Mucosa of descending colon (tissue), 3 donors: ENCODE data around the gene KHSRP. TPM values are rescaled to one million over a fixed set of nuclear protein-coding genes. Genes with fewer than 3 reads are reported as not detected.
A peak's percentile ranks its signal among the peaks of the same experiment; 100 is the strongest.

Experiments used
- ATAC-seq: fragments of 200-7000 bp; cut with Tn5 transposase; one replicate; pipeline ENCODE4 v1.9.1; 2020; ENCODE audit warnings: mild to moderate bottlenecking, moderate library complexity
- DNase-seq, 3 donors: peaks; one replicate each; pipeline ENCODE4 v3.0.0-alpha.2; 2020
- H3K36me3 ChIP-seq: fragments of 200-600 bp; one replicate; pipeline ENCODE4 v1.8.0; 2021; ENCODE audit warnings: low read depth, mild to moderate bottlenecking
- H3K4me1 ChIP-seq: fragments of 200-600 bp; one replicate; pipeline ENCODE4 v1.8.0; 2021; ENCODE audit warnings: low read depth, mild to moderate bottlenecking
- H3K4me3 ChIP-seq: fragments of 200-600 bp; one replicate; pipeline ENCODE4 v1.8.0; 2021; ENCODE audit warnings: mild to moderate bottlenecking
- H3K9me3 ChIP-seq: fragments of 200-600 bp; one replicate; pipeline ENCODE4 v1.8.0; 2021; ENCODE audit warnings: mild to moderate bottlenecking
- intact Hi-C, 2 donors: fragments of 100-400 bp; cut with DNase I in 1 of 2; cut with micrococcal nuclease in 1 of 2; formaldehyde crosslinking; loops; one replicate each; pipeline versions ENCODE4 v1.11.0 to v1.11.1; 2022; cut with DNase I, micrococcal nuclease
- long read RNA-seq, 2 donors: library from polyadenylated mRNA; unstranded; transcript quantifications; one replicate each; pipeline ENCODE4 v2.0.0, GENCODE V29; 2019 to 2021
- total RNA-seq, 3 donors: library from RNA; stranded (reverse); fragmentation: NEBNext Ultra II Directional in 2 of 3; extraction: Animal tissue kit (Norgen Biotek cat#: 25700) in 2 of 3; gene quantifications; one replicate each; pipeline versions ENCODE4 v1.2.1 to v1.2.4, GENCODE V29; 2021 to 2023
- TF ChIP-seq, protein P1 (sequence below): fragments of 200-600 bp; IDR thresholded peaks from one replicate; pipeline ENCODE4 v1.8.0; 2022; ENCODE audit warnings: antibody characterized with exemption, mild to moderate bottlenecking
- donor health status: DM: no; HTN: no; CAD: no; lungs with moderate emphysema.
- donor health status: DM: no; HTN: no; CAD: no.
- donor health status: DM: no; HTN: yes; CAD: no.

Gene KHSRP, protein sequence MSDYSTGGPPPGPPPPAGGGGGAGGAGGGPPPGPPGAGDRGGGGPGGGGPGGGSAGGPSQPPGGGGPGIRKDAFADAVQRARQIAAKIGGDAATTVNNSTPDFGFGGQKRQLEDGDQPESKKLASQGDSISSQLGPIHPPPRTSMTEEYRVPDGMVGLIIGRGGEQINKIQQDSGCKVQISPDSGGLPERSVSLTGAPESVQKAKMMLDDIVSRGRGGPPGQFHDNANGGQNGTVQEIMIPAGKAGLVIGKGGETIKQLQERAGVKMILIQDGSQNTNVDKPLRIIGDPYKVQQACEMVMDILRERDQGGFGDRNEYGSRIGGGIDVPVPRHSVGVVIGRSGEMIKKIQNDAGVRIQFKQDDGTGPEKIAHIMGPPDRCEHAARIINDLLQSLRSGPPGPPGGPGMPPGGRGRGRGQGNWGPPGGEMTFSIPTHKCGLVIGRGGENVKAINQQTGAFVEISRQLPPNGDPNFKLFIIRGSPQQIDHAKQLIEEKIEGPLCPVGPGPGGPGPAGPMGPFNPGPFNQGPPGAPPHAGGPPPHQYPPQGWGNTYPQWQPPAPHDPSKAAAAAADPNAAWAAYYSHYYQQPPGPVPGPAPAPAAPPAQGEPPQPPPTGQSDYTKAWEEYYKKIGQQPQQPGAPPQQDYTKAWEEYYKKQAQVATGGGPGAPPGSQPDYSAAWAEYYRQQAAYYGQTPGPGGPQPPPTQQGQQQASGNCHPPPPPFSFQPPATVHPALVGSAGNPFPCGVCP
- 100 to 1,000 TPM; 187 to 241 (median 236) TPM for total RNA-seq
- long read RNA-seq, donor 1, transcript KHSRP-212 (3 exons, 851 nt) = major isoform, 5 of 62 reads
- long read RNA-seq, donor 1, partial matches to known transcripts = 4 of 62 reads
- long read RNA-seq, donor 1, other reads (novel, unspliced or antisense) = 50 of 62 reads
- long read RNA-seq, donor 2, partial matches to known transcripts = 11 of 11 reads
- long read RNA-seq, donor 2, other reads (novel, unspliced or antisense) = 0 of 11 reads

- H3K36me3 ChIP-seq = peaks cover 12% of the 10 kb centered on the region
- intact Hi-C loops = no loop called here
- H3K4me3 ChIP-seq = peak within 1 kb of the TSS; percentile 61
- ATAC-seq (no peak), DNase-seq (peak in 1 of 3 donors; percentile 61)
- TF ChIP-seq, protein P1, sequence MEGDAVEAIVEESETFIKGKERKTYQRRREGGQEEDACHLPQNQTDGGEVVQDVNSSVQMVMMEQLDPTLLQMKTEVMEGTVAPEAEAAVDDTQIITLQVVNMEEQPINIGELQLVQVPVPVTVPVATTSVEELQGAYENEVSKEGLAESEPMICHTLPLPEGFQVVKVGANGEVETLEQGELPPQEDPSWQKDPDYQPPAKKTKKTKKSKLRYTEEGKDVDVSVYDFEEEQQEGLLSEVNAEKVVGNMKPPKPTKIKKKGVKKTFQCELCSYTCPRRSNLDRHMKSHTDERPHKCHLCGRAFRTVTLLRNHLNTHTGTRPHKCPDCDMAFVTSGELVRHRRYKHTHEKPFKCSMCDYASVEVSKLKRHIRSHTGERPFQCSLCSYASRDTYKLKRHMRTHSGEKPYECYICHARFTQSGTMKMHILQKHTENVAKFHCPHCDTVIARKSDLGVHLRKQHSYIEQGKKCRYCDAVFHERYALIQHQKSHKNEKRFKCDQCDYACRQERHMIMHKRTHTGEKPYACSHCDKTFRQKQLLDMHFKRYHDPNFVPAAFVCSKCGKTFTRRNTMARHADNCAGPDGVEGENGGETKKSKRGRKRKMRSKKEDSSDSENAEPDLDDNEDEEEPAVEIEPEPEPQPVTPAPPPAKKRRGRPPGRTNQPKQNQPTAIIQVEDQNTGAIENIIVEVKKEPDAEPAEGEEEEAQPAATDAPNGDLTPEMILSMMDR = no peak
- peaks cover 19% of the 10 kb centered on the region for H3K4me1 ChIP-seq
- no peaks in the 10 kb centered on the region for H3K9me3 ChIP-seq
These were observed at the start of gene KHSRP for GRCh38 chr19:6424195-6424938. TSS of gene KHSRP (minus strand) at chr19:6424811. CDS start at chr19:6424701, 110 bp downstream.

- Histone ChIP-seq H3K36me3 (no peaks in the 10 kb centered on the region), H3K4me3 (no peak overlapping the region), H3K9me3 (no peaks in the 10 kb centered on the region), H3K4me1 (peaks cover 8% of the 10 kb centered on the region)
- intact Hi-C loops = no loop called here
- ATAC-seq = no peak
- TF ChIP-seq, protein P1 = no peak
- DNase-seq = no peak
These were observed 49.0 kb upstream of the KHSRP start for GRCh38 chr19:6473647-6474046.

GRCh38 chr19:6472713-6473112 lies 48.1 kb upstream of the KHSRP start:
- intact Hi-C loops = no loop called here
- Histone ChIP-seq H3K9me3 (no peaks in the 10 kb centered on the region), H3K4me3 (no peak overlapping the region), H3K4me1 (peaks cover 8% of the 10 kb centered on the region), H3K36me3 (no peaks in the 10 kb centered on the region)
- TF ChIP-seq, protein P1 = no peak
- ATAC-seq = no peak
- DNase-seq = no peak

DNA sequence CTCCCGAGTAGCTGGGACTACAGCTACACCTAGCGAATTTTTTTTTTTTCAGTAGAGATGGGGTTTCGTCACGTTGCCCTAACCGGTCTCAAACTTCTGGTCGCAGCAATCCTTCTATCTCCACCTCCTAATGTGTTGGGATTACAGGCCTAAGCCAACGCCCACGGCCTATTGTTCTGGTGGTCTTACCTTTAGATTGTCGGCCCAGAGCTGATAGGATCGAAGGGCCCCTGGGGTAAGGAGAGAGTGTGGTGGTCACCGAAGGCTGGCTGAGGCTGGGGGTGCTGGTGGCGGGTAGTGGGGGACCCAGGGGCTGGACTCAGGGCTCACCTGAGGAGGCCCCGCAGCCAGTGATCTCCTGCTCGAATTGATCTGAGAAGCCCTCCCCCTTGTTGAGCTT lies 46.5 kb upstream of the KHSRP start:
- ATAC-seq (no peak), DNase-seq (no peak)
- Histone ChIP-seq H3K4me1 (peaks cover 8% of the 10 kb centered on the region), H3K9me3 (no peaks in the 10 kb centered on the region), H3K36me3 (no peaks in the 10 kb centered on the region), H3K4me3 (no peak overlapping the region)
- TF ChIP-seq, protein P1 = no peak
- intact Hi-C loops = no loop called here

- H3K36me3 ChIP-seq = no peaks in the 10 kb centered on the region
- ATAC-seq (no peak), DNase-seq (no peak)
- no peaks in the 10 kb centered on the region for H3K4me1 ChIP-seq
- H3K9me3 ChIP-seq = no peaks in the 10 kb centered on the region
- TF ChIP-seq, protein P1 = no peak
- intact Hi-C loops = no loop called here
- no peak overlapping the region for H3K4me3 ChIP-seq
These were observed 45.6 kb upstream of the KHSRP start for GRCh38 chr19:6470173-6470572.
